ENCODE data around the gene LIX1L. TPM values are rescaled to one million over a fixed set of nuclear protein-coding genes. Genes with fewer than 3 reads are reported as not detected.

LIX1L gene
- total and polyA plus RNA-seq, 9 donors: 28.7 to 102 (median 69.4) TPM

DNA sequence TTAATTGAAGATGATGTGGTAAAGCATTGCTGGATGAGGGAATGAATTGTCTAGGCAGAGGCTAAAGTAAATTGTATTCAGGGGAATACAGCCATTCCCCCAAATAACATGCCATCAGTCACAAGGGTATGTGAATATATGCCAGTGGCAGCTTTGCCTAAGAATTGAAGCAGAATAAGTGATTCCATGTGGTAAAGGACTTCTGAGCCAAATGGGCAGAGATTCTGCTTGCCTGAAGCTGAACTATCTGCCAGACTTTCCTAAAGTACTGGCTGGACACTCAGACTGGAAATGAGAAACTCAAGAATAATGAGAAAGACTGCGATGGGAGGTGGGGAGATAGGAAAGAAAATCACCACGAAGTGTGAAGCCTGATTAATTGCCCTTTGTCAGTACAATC, 2.4 kb downstream of the LIX1L start:
- DNase-seq: no peak
- H3K27me3 ChIP-seq: no peaks in the 10 kb centered on the region
- no peaks in the 10 kb centered on the region for H3K36me3 ChIP-seq
- 3 to 8% (median 3%) methylated on average over 2 of the region's 2 CpGs for WGBS, 3 donors
- intact Hi-C loops (cut with DNase I): no loop called here
- H3K4me1 ChIP-seq (ENCODE audit: insufficient read depth): peaks cover 8% of the 10 kb centered on the region
- no peak overlapping the region for H3K4me3 ChIP-seq
- TF ChIP-seq, protein P1, sequence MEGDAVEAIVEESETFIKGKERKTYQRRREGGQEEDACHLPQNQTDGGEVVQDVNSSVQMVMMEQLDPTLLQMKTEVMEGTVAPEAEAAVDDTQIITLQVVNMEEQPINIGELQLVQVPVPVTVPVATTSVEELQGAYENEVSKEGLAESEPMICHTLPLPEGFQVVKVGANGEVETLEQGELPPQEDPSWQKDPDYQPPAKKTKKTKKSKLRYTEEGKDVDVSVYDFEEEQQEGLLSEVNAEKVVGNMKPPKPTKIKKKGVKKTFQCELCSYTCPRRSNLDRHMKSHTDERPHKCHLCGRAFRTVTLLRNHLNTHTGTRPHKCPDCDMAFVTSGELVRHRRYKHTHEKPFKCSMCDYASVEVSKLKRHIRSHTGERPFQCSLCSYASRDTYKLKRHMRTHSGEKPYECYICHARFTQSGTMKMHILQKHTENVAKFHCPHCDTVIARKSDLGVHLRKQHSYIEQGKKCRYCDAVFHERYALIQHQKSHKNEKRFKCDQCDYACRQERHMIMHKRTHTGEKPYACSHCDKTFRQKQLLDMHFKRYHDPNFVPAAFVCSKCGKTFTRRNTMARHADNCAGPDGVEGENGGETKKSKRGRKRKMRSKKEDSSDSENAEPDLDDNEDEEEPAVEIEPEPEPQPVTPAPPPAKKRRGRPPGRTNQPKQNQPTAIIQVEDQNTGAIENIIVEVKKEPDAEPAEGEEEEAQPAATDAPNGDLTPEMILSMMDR (IDR thresholded peaks at IDR 0.05): no peak
- TF ChIP-seq POLR2A (IDR thresholded peaks at IDR 0.05): no peak
- no peak for TF ChIP-seq EP300 (IDR thresholded peaks at IDR 0.05)
- no peak overlapping the region for H3K27ac ChIP-seq
- no peaks in the 10 kb centered on the region for H3K9me3 ChIP-seq

DNA sequence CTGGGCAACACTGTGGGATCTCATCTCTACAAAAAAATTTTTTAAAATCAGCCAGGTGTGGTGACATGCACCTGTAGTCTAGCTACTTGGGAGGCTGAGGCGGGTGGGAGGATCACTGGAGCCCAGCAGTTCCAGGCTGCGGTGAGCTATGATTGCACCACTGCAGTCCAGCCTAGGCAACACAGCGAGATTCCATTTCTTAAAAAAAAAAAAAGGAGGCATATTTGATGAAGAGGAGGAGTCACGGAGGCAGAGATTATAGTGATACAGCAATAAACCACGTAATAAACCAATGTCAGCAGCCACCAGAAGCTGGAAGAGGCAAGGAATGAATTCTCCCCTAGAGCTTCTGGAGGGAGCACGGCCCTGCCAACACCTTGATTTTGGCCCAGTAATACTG, 4.0 kb downstream of the LIX1L start:
- Histone ChIP-seq H3K27ac (no peak overlapping the region), H3K4me1 (ENCODE audit: insufficient read depth) (peaks cover 10% of the 10 kb centered on the region), H3K4me3 (no peak overlapping the region), H3K27me3 (no peaks in the 10 kb centered on the region), H3K9me3 (no peaks in the 10 kb centered on the region), H3K36me3 (no peaks in the 10 kb centered on the region)
- WGBS, 3 donors: 76 to 89% (median 84%) methylated on average over 6 of the region's 6 CpGs
- TF ChIP-seq EP300 (IDR thresholded peaks at IDR 0.05): no peak
- TF ChIP-seq, protein P1 (IDR thresholded peaks at IDR 0.05): no peak
- DNase-seq: no peak
- intact Hi-C loops (cut with DNase I): no loop called here

DNA sequence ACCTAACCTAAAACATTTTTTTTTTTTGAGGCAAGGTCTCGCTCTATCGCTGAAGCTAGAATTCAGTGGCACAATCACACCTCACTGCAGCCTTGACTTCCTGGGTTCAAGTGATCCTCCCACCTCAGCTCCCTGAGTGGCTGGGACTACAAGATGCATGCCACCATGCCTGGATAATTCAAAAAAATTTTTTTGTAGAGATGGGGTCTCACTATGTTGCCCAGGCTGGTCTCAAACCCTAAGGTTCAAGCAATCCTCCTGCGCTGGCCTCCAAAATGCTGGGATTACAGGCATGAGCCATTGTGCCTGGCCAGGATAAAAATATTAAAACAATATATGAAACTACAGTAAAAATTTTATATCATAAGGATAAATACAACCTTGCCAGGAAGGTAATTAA, 4.9 kb downstream of the LIX1L start:
- intact Hi-C loops (cut with DNase I): no loop called here
- Histone ChIP-seq H3K9me3 (no peaks in the 10 kb centered on the region), H3K27ac (no peak overlapping the region), H3K36me3 (no peaks in the 10 kb centered on the region), H3K4me3 (no peak overlapping the region), H3K4me1 (ENCODE audit: insufficient read depth) (peaks cover 10% of the 10 kb centered on the region), H3K27me3 (no peaks in the 10 kb centered on the region)
- 98 to 99% (median 98%) methylated on average over 3 of the region's 3 CpGs for WGBS, 3 donors
- DNase-seq: no peak
- TF ChIP-seq, protein P1 (IDR thresholded peaks at IDR 0.05): no peak
- TF ChIP-seq EP300 (IDR thresholded peaks at IDR 0.05) (no peak), POLR2A (IDR thresholded peaks at IDR 0.05) (no peak)

- no peak overlapping the region for H3K4me3 ChIP-seq
- 87 to 96% (median 89%) methylated on average over 1 of the region's 1 CpG for WGBS, 3 donors
- H3K27me3 ChIP-seq: no peaks in the 10 kb centered on the region
- H3K27ac ChIP-seq: no peak overlapping the region
- no peaks in the 10 kb centered on the region for H3K9me3 ChIP-seq
- H3K4me1 ChIP-seq (ENCODE audit: insufficient read depth): peaks cover 10% of the 10 kb centered on the region
- H3K36me3 ChIP-seq: no peaks in the 10 kb centered on the region
- no peak for DNase-seq
- intact Hi-C loops (cut with DNase I): no loop called here
- TF ChIP-seq, protein P1 (IDR thresholded peaks at IDR 0.05): no peak
- no peak for TF ChIP-seq EP300 (IDR thresholded peaks at IDR 0.05)
Measured at GRCh38 chr1:145951526-145951925, 6.3 kb downstream of the LIX1L start.

DNA sequence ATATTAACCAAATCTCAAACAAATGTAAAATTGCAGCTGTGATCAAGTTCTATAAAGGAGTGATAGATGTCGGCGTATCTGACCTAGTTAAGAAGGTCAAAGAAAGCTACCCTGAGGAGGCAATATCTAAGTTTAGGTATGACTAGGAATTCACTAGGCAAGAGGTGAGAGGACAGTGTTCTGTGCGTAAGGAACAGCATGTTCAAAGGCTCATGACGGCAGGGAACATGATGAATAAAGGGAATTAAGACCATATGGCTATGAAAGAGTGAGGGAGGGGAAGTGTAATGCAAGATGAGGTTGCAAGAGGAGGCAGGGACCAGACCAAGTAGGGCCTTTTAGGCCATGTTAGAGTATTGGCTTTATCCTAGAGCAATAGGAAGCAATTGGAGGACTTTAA, 8.6 kb downstream of the LIX1L start:
- H3K27ac ChIP-seq: no peak overlapping the region
- intact Hi-C loops (cut with DNase I): no loop called here
- 86 to 95% (median 95%) methylated on average over 4 of the region's 4 CpGs for WGBS, 3 donors

More for the DNA sequence above, 8.6 kb downstream of the LIX1L start:
- DNase-seq: no peak
- no peaks in the 10 kb centered on the region for H3K9me3 ChIP-seq
- H3K4me1 ChIP-seq (ENCODE audit: insufficient read depth): peaks cover 7% of the 10 kb centered on the region
- H3K4me3 ChIP-seq: no peak overlapping the region
- no peaks in the 10 kb centered on the region for H3K36me3 ChIP-seq
- TF ChIP-seq POLR2A (IDR thresholded peaks at IDR 0.05): no peak
- TF ChIP-seq, protein P1 (IDR thresholded peaks at IDR 0.05): no peak
- no peak for TF ChIP-seq EP300 (IDR thresholded peaks at IDR 0.05)
- no peaks in the 10 kb centered on the region for H3K27me3 ChIP-seq
